Liver (tissue), 3 donors: ENCODE results near the gene PLXNA2.

Source experiments
- TF ChIP-seq, protein P1 (sequence below): IDR thresholded peaks from 2 replicates; pipeline ENCODE4 v1.6.1; 2016; ENCODE audit warnings: antibody characterized with exemption
- TF ChIP-seq, protein P2 (sequence below): fragments of 150-350 bp; IDR thresholded peaks from 2 replicates; pipeline ENCODE4 v1.5.1; 2017; ENCODE audit warnings: improper control_type of control experiment, low read depth, low read length; ENCODE audit not compliant: missing input control
- donor health status: healthy.
- donor health status: healthy.

DNA sequence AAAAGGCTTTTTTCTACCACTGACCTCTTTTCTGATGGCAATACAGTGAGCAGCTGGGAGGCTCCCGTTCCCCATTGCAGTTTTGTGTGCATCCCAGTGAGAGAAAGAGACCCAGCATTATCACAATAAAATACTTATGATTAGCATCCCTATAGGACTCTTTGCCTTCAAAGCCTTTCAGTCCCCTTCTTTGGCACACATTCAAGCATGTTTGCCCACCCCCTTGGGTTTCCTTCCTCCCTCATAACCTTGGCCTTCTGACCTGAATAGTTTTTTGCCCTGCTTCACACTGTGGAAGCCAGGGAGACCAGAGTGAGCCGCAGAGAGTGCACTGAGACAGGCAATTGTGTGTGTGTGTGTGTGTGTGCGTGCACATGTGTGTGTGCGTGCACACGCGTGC lies 13.2 kb upstream of the PLXNA2 start:
- TF ChIP-seq, protein P1, sequence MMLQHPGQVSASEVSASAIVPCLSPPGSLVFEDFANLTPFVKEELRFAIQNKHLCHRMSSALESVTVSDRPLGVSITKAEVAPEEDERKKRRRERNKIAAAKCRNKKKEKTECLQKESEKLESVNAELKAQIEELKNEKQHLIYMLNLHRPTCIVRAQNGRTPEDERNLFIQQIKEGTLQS, result no peak
- TF ChIP-seq, protein P2, sequence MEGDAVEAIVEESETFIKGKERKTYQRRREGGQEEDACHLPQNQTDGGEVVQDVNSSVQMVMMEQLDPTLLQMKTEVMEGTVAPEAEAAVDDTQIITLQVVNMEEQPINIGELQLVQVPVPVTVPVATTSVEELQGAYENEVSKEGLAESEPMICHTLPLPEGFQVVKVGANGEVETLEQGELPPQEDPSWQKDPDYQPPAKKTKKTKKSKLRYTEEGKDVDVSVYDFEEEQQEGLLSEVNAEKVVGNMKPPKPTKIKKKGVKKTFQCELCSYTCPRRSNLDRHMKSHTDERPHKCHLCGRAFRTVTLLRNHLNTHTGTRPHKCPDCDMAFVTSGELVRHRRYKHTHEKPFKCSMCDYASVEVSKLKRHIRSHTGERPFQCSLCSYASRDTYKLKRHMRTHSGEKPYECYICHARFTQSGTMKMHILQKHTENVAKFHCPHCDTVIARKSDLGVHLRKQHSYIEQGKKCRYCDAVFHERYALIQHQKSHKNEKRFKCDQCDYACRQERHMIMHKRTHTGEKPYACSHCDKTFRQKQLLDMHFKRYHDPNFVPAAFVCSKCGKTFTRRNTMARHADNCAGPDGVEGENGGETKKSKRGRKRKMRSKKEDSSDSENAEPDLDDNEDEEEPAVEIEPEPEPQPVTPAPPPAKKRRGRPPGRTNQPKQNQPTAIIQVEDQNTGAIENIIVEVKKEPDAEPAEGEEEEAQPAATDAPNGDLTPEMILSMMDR, result no peak
